NCI-H2196 (cell line): Measurements from ENCODE around the gene SERPINC1.
"Not testable (repeated sequence)": the region's sequence is repeated elsewhere in the genome, so short reads cannot be mapped to it uniquely, and the experiment has no call there.

ENCODE experiments used
- DNase-seq: peaks from one replicate; lab custom pipeline; 2025; ENCODE audit not compliant: unreplicated experiment; lab: John Stamatoyannopoulos, UW

The SERPINC1 gene

GRCh38 chr1:173917149-173917548 lies at the start of gene SERPINC1:
Gene SERPINC1, minus strand, starts transcription at chr1:173917327. Its CDS starts 68 bp downstream, at chr1:173917259.
- DNase-seq: no peak

GRCh38 chr1:173965896-173966295 lies 48.8 kb upstream of the SERPINC1 start:
- DNase-seq: not testable (repeated sequence)

- DNase-seq: no peak
Measured at GRCh38 chr1:173963477-173963876, 46.4 kb upstream of the SERPINC1 start.

- no peak for DNase-seq
Measured at GRCh38 chr1:173960625-173961024, 43.5 kb upstream of the SERPINC1 start.

DNA sequence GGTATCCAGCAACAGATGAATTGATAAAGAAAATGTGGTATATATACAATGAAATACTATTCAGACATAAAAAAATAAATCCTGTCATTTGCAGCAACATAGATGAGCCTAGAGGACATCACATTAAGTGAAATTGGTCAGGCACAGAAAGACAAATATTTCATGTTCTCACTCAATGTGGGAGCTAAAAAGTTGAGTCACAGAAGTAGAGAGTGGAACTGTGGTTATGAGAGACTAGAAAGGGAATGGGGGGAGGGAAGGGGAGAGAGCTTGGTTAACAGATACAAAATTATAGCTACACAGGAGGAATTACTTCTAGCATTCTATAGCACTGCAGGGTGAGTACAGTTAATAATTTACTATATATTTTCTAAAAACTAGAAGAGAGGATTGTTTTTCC lies 37.1 kb upstream of the SERPINC1 start:
- no peak for DNase-seq

GRCh38 chr1:173948594-173948993 lies 31.5 kb upstream of the SERPINC1 start:
- no peak for DNase-seq

- no peak for DNase-seq
Measured at GRCh38 chr1:173946380-173946921, 29.3 kb upstream of the SERPINC1 start.

DNA sequence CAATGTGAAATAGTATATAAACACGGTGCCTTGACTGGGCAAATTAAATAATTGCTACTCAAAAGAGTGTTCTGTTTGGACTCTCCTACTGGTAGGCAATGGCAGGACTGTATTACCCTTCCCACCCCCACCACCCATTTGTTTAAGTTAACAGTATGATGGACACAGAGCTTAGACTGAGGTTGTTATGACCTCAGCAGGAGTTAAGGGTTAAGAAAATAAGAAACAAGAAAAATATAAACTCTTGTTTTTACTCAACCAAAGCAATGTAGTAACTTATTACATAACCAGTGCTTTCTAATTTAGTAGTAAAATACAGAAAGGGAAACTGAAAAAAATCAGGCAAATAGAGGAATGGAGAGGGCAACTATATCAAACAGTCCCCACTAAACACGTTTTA lies 19.9 kb upstream of the SERPINC1 start:
- DNase-seq: no peak

- DNase-seq: no peak
Measured at GRCh38 chr1:173934440-173934839, 17.3 kb upstream of the SERPINC1 start.

DNA sequence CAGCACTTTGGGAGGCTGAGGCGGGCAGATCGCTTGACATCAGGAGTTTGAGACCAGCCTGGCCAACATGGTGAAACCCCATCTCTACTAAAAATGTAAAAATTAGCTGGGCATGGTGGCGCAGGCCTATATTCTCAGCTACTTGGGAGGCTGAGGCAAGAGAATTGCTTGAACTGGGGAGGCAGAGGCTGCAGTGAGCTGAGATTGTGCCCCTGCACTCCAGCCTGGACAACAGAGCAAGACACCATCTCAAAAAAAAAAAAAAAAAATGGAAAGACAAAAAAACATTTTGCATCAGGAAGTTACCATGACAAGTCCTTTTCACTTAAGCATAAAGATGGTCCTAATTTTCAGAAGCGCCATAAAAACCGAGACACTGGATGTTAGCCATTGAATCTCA lies 13.4 kb upstream of the SERPINC1 start:
- not testable (repeated sequence) for DNase-seq

GRCh38 chr1:173925306-173926242 lies 8.4 kb upstream of the SERPINC1 start:
- DNase-seq: no peak

DNA sequence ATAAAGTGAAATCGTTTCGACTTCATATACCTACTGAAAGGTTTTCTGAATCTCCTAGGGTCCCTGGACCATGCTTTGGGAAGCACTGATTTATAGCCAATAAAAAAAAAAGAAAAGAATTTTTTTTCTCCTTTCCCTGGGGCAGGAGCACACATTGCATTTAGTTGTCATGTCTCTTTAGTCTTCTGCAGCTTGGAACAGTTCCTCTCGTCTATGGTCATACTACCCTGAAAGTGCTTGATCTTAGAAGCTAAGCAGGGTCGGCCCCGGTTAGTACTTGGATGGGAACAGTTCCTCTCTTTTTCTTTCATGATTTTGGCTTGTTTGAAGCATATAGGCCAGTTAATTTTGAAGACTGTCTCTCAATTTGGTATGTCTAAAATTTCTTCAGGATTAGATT lies 3.7 kb upstream of the SERPINC1 start:
- DNase-seq: no peak

DNA sequence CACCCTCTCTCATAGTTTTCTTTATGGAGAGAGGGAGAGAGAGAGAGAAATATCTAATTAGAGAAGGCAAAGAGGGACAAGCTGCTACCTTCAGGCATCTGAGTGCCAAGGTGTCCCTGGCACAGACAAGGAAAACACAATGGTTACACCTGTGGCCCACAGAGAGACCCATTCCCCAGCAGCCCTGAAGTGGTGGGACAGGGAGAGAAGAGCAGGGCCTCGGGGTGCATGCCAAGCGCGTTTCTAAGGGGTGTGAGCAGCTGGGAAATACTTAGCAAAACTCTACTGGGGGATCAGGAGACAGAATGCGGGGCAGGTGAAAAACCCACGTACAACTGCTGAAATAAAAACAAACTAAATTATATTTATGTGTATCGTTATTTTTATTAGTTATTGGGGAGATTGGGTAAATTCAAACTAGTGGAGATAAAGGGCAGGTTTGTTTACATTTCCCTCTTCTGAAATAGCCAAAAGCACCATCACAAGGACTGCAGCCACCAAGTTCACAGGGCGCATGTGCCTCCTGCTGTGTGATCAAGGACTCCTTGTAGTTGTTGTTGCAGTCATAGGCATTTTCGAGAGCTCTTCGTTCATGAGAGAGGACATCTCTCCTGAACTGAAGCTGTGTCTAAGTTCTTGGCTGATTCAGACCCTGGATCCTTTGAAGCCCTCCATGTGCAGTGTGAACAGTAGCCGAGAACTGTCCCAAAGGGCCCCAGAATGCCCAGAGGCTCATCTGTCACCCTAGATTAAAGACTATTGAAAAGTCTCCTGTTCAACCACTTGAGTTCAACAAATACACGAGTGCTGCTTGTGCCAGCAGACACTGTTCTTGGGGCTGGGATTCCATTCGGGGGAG lies 737 bp upstream of the SERPINC1 start:
- DNase-seq: no peak

DNA sequence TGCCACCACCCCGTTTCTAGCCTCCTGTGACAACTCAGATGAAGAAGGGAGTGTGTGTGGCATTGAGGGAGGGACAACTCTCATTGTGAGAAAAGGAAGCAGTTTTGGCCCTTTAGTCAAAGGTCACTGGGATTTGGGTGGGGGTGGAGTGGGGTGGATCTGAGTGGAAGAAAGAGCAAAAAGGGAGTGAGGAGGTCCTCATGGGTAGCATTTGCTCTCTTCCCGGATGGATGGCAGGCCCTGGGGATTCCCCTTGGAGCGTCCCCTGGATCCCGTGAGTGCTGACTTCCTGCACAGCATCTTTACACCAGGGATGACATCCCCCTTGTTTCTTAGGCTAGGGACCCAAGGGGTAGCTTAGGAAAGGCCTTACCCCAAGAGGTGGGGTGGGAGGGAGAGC lies 460 bp downstream of the SERPINC1 start:
- DNase-seq: no peak

GRCh38 chr1:173915596-173915995 lies 1.5 kb downstream of the SERPINC1 start:
- no peak for DNase-seq

- peak; percentile 2 for DNase-seq
Measured at GRCh38 chr1:173914366-173914871, 2.7 kb downstream of the SERPINC1 start.

- no peak for DNase-seq
Measured at GRCh38 chr1:173913111-173913510, 4.0 kb downstream of the SERPINC1 start.

- DNase-seq: no peak
Measured at GRCh38 chr1:173903827-173904531, 13.1 kb downstream of the SERPINC1 start.

GRCh38 chr1:173900992-173901391 lies 16.1 kb downstream of the SERPINC1 start:
- no peak for DNase-seq

DNA sequence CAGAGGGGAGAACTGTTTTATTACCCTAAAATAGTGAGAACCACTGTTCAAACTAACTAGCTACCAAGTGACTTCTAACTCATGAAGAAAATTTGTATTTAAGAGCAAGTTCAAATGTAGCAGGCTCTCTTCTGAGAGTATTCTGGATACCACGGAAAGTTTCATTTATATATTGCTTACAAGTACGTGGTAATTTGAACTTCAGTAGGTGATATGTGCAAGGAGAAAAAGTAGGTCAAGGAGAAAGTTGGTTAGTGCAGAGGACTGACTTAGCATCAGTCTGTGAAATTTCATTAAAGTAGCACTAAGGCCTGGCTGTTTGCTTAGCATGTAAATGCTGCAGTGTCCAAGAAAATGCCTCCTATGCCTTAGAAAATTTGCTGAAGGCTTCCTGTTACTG lies 16.7 kb downstream of the SERPINC1 start:
- DNase-seq: no peak

GRCh38 chr1:173894189-173894588 lies 22.9 kb downstream of the SERPINC1 start:
- DNase-seq: no peak
